Suprapubic skin (tissue), 4 donors: ENCODE measurements around the gene CEACAM16. TPM values are rescaled to one million over a fixed set of nuclear protein-coding genes. Genes with fewer than 3 reads are reported as not detected.
"Not testable (repeated sequence)": the region's sequence is repeated elsewhere in the genome, so short reads cannot be mapped to it uniquely, and the experiment has no call there.

ENCODE experiments used
- DNase-seq, 2 donors: peaks; one replicate each; pipeline ENCODE4 v3.0.0-alpha.2; 2019; ENCODE audit warnings: low spot score in 2 of 2
- H3K27ac ChIP-seq: fragments of 200-600 bp; sonication (generic); one replicate; pipeline ENCODE4 v1.5.1; 2019
- H3K27me3 ChIP-seq: fragments of 200-600 bp; sonication (generic); one replicate; pipeline ENCODE4 v1.5.1; 2019
- H3K36me3 ChIP-seq: fragments of 200-600 bp; sonication (generic); one replicate; pipeline ENCODE4 v1.5.1; 2019
- H3K4me1 ChIP-seq: fragments of 200-600 bp; sonication (generic); one replicate; pipeline ENCODE4 v1.5.1; 2019
- H3K4me3 ChIP-seq: fragments of 200-600 bp; sonication (generic); one replicate; pipeline ENCODE4 v1.5.1; 2019; ENCODE audit warnings: mild to moderate bottlenecking
- H3K9me3 ChIP-seq: fragments of 200-600 bp; sonication (generic); one replicate; pipeline ENCODE4 v1.5.1; 2019
- EP300 ChIP-seq: sonication (generic); formaldehyde crosslinking; IDR thresholded peaks from one replicate; pipeline ENCODE4 v1.6.1; 2017; ENCODE audit warnings: antibody characterized with exemption
- POLR2A ChIP-seq, 2 donors: fragments of 450-650 bp; IDR thresholded peaks; one replicate each; pipeline ENCODE4 v1.6.1; 2017; ENCODE audit warnings: antibody characterized with exemption in 2 of 2, mild to moderate bottlenecking in 2 of 2, moderate library complexity in 2 of 2
- POLR2AphosphoS5 ChIP-seq, 3 donors: sonication (generic); formaldehyde crosslinking; IDR thresholded peaks; one replicate each; pipeline ENCODE4 v1.6.1; 2017; ENCODE audit warnings: antibody characterized with exemption in 3 of 3
- WGBS: methylation state at CpG from one replicate; pipeline ENCODE4 v1.1.5; 2018; 5-methylcytosine and 5-hydroxymethylcytosine counted together
- total RNA-seq, 4 donors: library from RNA; depleted of rRNA; stranded (reverse); fragments of >200 nt; gene quantifications; one replicate each; pipeline ENCODE4 v1.1.0, GENCODE V29; 2016
- TF ChIP-seq, protein P1 (sequence below), 2 donors: fragments of 200-600 bp in 1 of 2; fragments of 450-650 bp in 1 of 2; sonication (generic) in 1 of 2; IDR thresholded peaks; one replicate each; pipeline ENCODE4 v1.5.1; 2016 to 2019; ENCODE audit warnings: antibody characterized with exemption in 2 of 2, mild to moderate bottlenecking in 1 of 2, moderate library complexity in 1 of 2

Gene CEACAM16
- total RNA-seq, 4 donors from 2014 or later = not detected

DNA sequence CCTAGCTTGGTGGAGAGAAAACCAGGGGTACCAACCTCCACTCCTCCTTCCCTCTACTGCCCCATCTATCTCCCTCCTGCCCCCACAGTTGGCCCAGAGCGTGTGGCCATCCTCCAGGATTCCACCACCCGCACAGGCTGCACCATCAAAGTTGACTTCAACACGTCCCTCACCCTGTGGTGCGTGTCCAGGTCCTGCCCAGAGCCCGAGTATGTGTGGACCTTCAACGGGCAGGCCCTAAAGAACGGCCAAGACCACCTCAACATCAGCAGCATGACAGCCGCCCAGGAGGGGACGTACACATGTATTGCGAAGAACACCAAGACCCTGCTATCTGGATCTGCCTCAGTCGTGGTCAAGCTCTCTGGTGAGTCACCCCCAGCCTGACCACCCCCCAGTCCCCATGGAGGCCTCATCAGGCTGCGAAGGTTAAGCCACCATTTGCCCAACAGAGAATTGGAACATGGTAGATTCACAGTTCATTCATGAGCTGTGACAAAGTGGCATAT lies 6.6 kb downstream of the CEACAM16 start:
- no peak for DNase-seq
- Histone ChIP-seq H3K27me3 (no peaks in the 10 kb centered on the region), H3K36me3 (no peaks in the 10 kb centered on the region), H3K4me3 (no peak overlapping the region), H3K4me1 (no peaks in the 10 kb centered on the region), H3K27ac (no peak overlapping the region), H3K9me3 (no peaks in the 10 kb centered on the region)
- WGBS = 96% methylated on average over 5 of the region's 12 CpGs
- no peak for TF ChIP-seq EP300
- TF ChIP-seq POLR2AphosphoS5 (IDR thresholded peaks at IDR 0.05) = no peak
- no peak for TF ChIP-seq POLR2A (IDR thresholded peaks at IDR 0.05)
- TF ChIP-seq, protein P1, sequence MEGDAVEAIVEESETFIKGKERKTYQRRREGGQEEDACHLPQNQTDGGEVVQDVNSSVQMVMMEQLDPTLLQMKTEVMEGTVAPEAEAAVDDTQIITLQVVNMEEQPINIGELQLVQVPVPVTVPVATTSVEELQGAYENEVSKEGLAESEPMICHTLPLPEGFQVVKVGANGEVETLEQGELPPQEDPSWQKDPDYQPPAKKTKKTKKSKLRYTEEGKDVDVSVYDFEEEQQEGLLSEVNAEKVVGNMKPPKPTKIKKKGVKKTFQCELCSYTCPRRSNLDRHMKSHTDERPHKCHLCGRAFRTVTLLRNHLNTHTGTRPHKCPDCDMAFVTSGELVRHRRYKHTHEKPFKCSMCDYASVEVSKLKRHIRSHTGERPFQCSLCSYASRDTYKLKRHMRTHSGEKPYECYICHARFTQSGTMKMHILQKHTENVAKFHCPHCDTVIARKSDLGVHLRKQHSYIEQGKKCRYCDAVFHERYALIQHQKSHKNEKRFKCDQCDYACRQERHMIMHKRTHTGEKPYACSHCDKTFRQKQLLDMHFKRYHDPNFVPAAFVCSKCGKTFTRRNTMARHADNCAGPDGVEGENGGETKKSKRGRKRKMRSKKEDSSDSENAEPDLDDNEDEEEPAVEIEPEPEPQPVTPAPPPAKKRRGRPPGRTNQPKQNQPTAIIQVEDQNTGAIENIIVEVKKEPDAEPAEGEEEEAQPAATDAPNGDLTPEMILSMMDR (IDR thresholded peaks at IDR 0.05) = no peak

GRCh38 chr19:44706506-44707236 lies 7.7 kb downstream of the CEACAM16 start:
- Histone ChIP-seq H3K27ac (no peak overlapping the region), H3K9me3 (no peaks in the 10 kb centered on the region), H3K4me3 (no peak overlapping the region), H3K36me3 (no peaks in the 10 kb centered on the region), H3K4me1 (no peaks in the 10 kb centered on the region), H3K27me3 (no peaks in the 10 kb centered on the region)
- WGBS = 84% methylated on average over 4 of the region's 6 CpGs
- no peak for DNase-seq
- no peak for TF ChIP-seq POLR2AphosphoS5 (IDR thresholded peaks at IDR 0.05)

- no peaks in the 10 kb centered on the region for H3K9me3 ChIP-seq
- WGBS = 88% methylated on average over 13 of the region's 20 CpGs
Measured at GRCh38 chr19:44707794-44708193, 8.8 kb downstream of the CEACAM16 start.

DNA sequence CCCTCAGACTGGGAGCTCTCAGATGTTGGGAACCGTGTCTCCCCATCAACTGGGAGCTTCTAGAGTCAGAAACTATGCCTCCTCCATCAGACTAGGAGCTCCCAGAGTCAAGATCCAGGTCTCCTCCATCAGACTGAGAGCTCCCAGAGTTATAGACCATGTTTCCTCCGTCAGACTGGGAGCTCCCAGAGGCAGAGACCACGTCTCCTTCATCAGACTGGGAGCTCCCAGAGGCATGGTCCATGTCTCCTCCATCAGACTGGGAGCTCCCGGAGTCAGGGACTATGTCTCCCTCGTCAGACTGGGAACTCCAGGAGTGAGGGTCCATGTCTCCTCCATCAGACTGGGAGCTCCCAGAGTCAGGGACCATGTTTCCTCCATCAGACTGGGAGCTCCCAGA lies 10.0 kb downstream of the CEACAM16 start:
- Histone ChIP-seq H3K27ac (no peak overlapping the region), H3K36me3 (no peaks in the 10 kb centered on the region), H3K4me3 (no peak overlapping the region), H3K27me3 (no peaks in the 10 kb centered on the region), H3K9me3 (no peaks in the 10 kb centered on the region), H3K4me1 (no peaks in the 10 kb centered on the region)
- DNase-seq = no peak
- no CpG with 5 or more reads among the region's 5 CpGs for WGBS
- TF ChIP-seq EP300 (no peak), POLR2AphosphoS5 (IDR thresholded peaks at IDR 0.05) (no peak), POLR2A (IDR thresholded peaks at IDR 0.05) (no peak)
- TF ChIP-seq, protein P1 (IDR thresholded peaks at IDR 0.05) = no peak

More at GRCh38 chr19:44707794-44708193, 8.8 kb downstream of the CEACAM16 start:
- Histone ChIP-seq H3K36me3 (no peaks in the 10 kb centered on the region), H3K27me3 (no peaks in the 10 kb centered on the region), H3K4me1 (no peaks in the 10 kb centered on the region), H3K27ac (no peak overlapping the region), H3K4me3 (no peak overlapping the region)
- TF ChIP-seq POLR2A (IDR thresholded peaks at IDR 0.05) = no peak
- TF ChIP-seq, protein P1 (IDR thresholded peaks at IDR 0.05) = no peak
- no peak for TF ChIP-seq EP300
- no peak for TF ChIP-seq POLR2AphosphoS5 (IDR thresholded peaks at IDR 0.05)
- no peak for DNase-seq

- not testable (repeated sequence) for H3K9me3 ChIP-seq, H3K4me3 ChIP-seq, H3K4me1 ChIP-seq, H3K27ac ChIP-seq, DNase-seq, H3K36me3 ChIP-seq, H3K27me3 ChIP-seq
- WGBS = 68% methylated on average over 2 of the region's 4 CpGs
Measured at GRCh38 chr19:44709434-44710266, 10.7 kb downstream of the CEACAM16 start.

GRCh38 chr19:44710483-44710882 lies 11.5 kb downstream of the CEACAM16 start:
- Histone ChIP-seq H3K9me3 (no peaks in the 10 kb centered on the region), H3K27me3 (no peaks in the 10 kb centered on the region), H3K27ac (no peak overlapping the region), H3K36me3 (no peaks in the 10 kb centered on the region), H3K4me1 (no peaks in the 10 kb centered on the region), H3K4me3 (no peak overlapping the region)
- WGBS = 80% methylated on average over 9 of the region's 14 CpGs
- TF ChIP-seq EP300 (no peak), POLR2AphosphoS5 (IDR thresholded peaks at IDR 0.05) (no peak), POLR2A (IDR thresholded peaks at IDR 0.05) (no peak)
- TF ChIP-seq, protein P1 (IDR thresholded peaks at IDR 0.05) = no peak
- DNase-seq = no peak
